ENCODE measurements around the gene HNRNPF. TPM values are rescaled to one million over a fixed set of nuclear protein-coding genes. Genes with fewer than 3 reads are reported as not detected.

Gene HNRNPF
- total RNA-seq, 1 experiment from 2014 or later = 333 TPM

- intact Hi-C loops (cut with micrococcal nuclease) = no loop called here
- CTCF ChIA-PET = no interaction called here
These were observed 12.5 kb upstream of the HNRNPF start for GRCh38 chr10:43421519-43421918.

More at GRCh38 chr10:43421519-43421918, 12.5 kb upstream of the HNRNPF start:
- BruUV-seq (replicated peaks) = no TSS peak
- DNase-seq (ENCODE audit: low read depth, low spot score) (no peak), ATAC-seq (no peak)
- no peaks in the 10 kb centered on the region for H3K27me3 ChIP-seq (ENCODE audit: insufficient read depth, low read length)
- no peak overlapping the region for H2AFZ ChIP-seq (ENCODE audit: low read depth, low read length, poor library complexity, severe bottlenecking)
- no peaks in the 10 kb centered on the region for H3K9me3 ChIP-seq (ENCODE audit: control insufficient read depth in 1 of 2, insufficient read depth in 1 of 2, low read depth in 1 of 2, low read length in 2 of 2)
- H3K27ac ChIP-seq (ENCODE audit: low read depth, low read length) = peak overlapping the region; percentile 90; the same call in 1 of the 2 replicates
- H4K20me1 ChIP-seq (ENCODE audit: insufficient read depth) = no peaks in the 10 kb centered on the region
- no peaks in the 10 kb centered on the region for H3K9me2 ChIP-seq (ENCODE audit: insufficient read depth)
- H3K4me2 ChIP-seq (ENCODE audit: low read length) = peak overlapping the region; percentile 76; the same call in 1 of the 2 replicates
- ChIA-PET POLR2A (interaction anchor here (1.0 kb wide), 1 partner anchor 15 kb away, joined by 3 read pairs; the partner anchor contains the start of gene ZNF487), RAD21 (ENCODE audit: low non-redundant PET in 1 of 2, low total read pairs in 2 of 2, uncharacterized antibody in 2 of 2, unreplicated experiment in 2 of 2) (no interaction called here)
- TF ChIP-seq TCF7L2 (IDR thresholded peaks at IDR 0.05; ENCODE audit: borderline replicate concordance, extremely low read depth, insufficient read depth, insufficient read length) = no peak
- no peak for TF ChIP-seq ZFX (IDR thresholded peaks at IDR 0.05)
- TF ChIP-seq, protein P1, sequence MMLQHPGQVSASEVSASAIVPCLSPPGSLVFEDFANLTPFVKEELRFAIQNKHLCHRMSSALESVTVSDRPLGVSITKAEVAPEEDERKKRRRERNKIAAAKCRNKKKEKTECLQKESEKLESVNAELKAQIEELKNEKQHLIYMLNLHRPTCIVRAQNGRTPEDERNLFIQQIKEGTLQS (IDR thresholded peaks at IDR 0.05) = no peak
- no peak for TF ChIP-seq RAD21 (IDR thresholded peaks at IDR 0.05; ENCODE audit: low read depth)
- no peak for TF ChIP-seq ZBTB33 (IDR thresholded peaks at IDR 0.05; ENCODE audit: extremely low read depth, insufficient replicate concordance, low read length)
- no peak for TF ChIP-seq EZH2 (IDR thresholded peaks at IDR 0.05)
- no peak for TF ChIP-seq FOSL1 (IDR thresholded peaks at IDR 0.05; ENCODE audit: low read depth)
- no peak for TF ChIP-seq POLR2A (IDR thresholded peaks at IDR 0.05; ENCODE audit: borderline replicate concordance, extremely low read depth, insufficient read depth, insufficient read length)
- TF ChIP-seq EGR1 (IDR thresholded peaks at IDR 0.05; ENCODE audit: low read depth) = no peak
- no peak for TF ChIP-seq EZH2phosphoT487 (IDR thresholded peaks at IDR 0.05; ENCODE audit: borderline replicate concordance)
- H3K4me1 ChIP-seq (ENCODE audit: control insufficient read depth in 1 of 2, insufficient read depth in 2 of 2, low read length in 2 of 2) = peaks cover 30 to 44% of the 10 kb centered on the region in 2 experiments
- H3K9ac ChIP-seq (ENCODE audit: low read length) = no peak overlapping the region
- H3K4me3 ChIP-seq (replicated peaks in 1 of 2; ENCODE audit: low read depth in 1 of 2, low read length in 2 of 2) = no peak overlapping the region
- H3K79me2 ChIP-seq (ENCODE audit: insufficient read depth, low read length) = no peaks in the 10 kb centered on the region
- no peaks in the 10 kb centered on the region for H3K36me3 ChIP-seq (ENCODE audit: control insufficient read depth in 1 of 2, insufficient read depth in 2 of 2, low read length in 2 of 2)
